HCT116 (cell line): ENCODE results near the gene ST8SIA3. TPM values are rescaled to one million over a fixed set of nuclear protein-coding genes. Genes with fewer than 3 reads are reported as not detected.

Experiments used
- ATAC-seq: fragments of 200-7000 bp; cut with Tn5 transposase; 2 replicates; pipeline ENCODE4 v1.9.1; 2020; ENCODE audit warnings: mild to moderate bottlenecking, moderate library complexity
- BruUV-seq: library from RNA; stranded (reverse); fragments of 400-500 nt; replicated peaks from 2 replicates; lab custom pipeline; 2021; lab: Mats Ljungman, UMichigan
- CTCF ChIA-PET: fragments of 300-600 bp; sonication (Branson Sonifier 250); formaldehyde crosslinking; loops from one replicate; lab custom pipeline; 2021; ENCODE audit warnings: antibody characterized with exemption; lab: Charles Lee
- POLR2A ChIA-PET: fragments of 300-600, 350-600 bp; sonication (Branson Sonifier 250); formaldehyde crosslinking; loops from one replicate; lab custom pipeline; 2021; ENCODE audit warnings: antibody characterized with exemption; lab: Charles Lee
- RAD21 ChIA-PET, 2 experiments: fragments of 300-600 bp; sonication (Branson Sonifier 250); formaldehyde crosslinking; loops; one replicate each; lab custom pipeline; 2023; ENCODE audit warnings: low total read pairs in 2 of 2; ENCODE audit not compliant: uncharacterized antibody in 2 of 2, unreplicated experiment in 2 of 2, low non-redundant PET in 1 of 2; lab: Charles Lee
- DNase-seq: peaks from one replicate; pipeline ENCODE4 v3.0.0-alpha.2; 2010; ENCODE audit warnings: low read depth, low spot score
- H2AFZ ChIP-seq: fragments of 200-600 bp; shearing (Covaris generic), sonication (generic); 2 replicates; pipeline ENCODE4 v1.6.1; 2017; ENCODE audit warnings: low read depth, mixed run types, mixed read lengths, antibody characterized with exemption, low read length; ENCODE audit not compliant: poor library complexity, severe bottlenecking
- H3K27ac ChIP-seq: 2 replicates; pipeline ENCODE4 v1.5.1; 2012; ENCODE audit warnings: low read depth, low read length
- H3K27me3 ChIP-seq: fragments of 200-600 bp; sonication (generic); 2 replicates; pipeline ENCODE4 v1.6.1; 2016; ENCODE audit warnings: mixed run types, low read length, mixed read lengths; ENCODE audit not compliant: insufficient read depth
- H3K36me3 ChIP-seq, 2 experiments: fragments of 200-500 bp in 1 of 2; fragments of 200-600 bp in 1 of 2; sonication (Bioruptor generic) in 1 of 2; sonication (generic) in 1 of 2; 2 replicates each; pipeline versions ENCODE4 v1.5.1 to v1.6.1; 2014 to 2016; ENCODE audit warnings: low read length in 2 of 2, inconsistent platforms in 1 of 2, mixed read lengths in 1 of 2, mixed run types in 1 of 2; ENCODE audit not compliant: insufficient read depth in 2 of 2, control insufficient read depth in 1 of 2
- H3K4me1 ChIP-seq, 2 experiments: fragments of 200-600 bp in 1 of 2; sonication (generic) in 1 of 2; 2 replicates each; pipeline versions ENCODE4 v1.5.1 to v1.6.1; 2012 to 2017; ENCODE audit warnings: low read length in 2 of 2, inconsistent platforms in 1 of 2, mild to moderate bottlenecking in 1 of 2, mixed read lengths in 1 of 2, mixed run types in 1 of 2, moderate library complexity in 1 of 2; ENCODE audit not compliant: insufficient read depth in 2 of 2, control insufficient read depth in 1 of 2
- H3K4me2 ChIP-seq: fragments of 200-600 bp; sonication (generic); 2 replicates; pipeline ENCODE4 v1.6.1; 2017; ENCODE audit warnings: mixed run types, low read length, mixed read lengths
- H3K4me3 ChIP-seq, 2 experiments: fragments of 200-600 bp in 1 of 2; sonication (generic) in 1 of 2; replicated peaks in 1 of 2; 2 replicates each; pipeline ENCODE4 v1.5.1; 2011 to 2016; ENCODE audit warnings: low read length in 2 of 2, control low read depth in 1 of 2, low read depth in 1 of 2, mild to moderate bottlenecking in 1 of 2, mixed read lengths in 1 of 2, mixed run types in 1 of 2
- H3K79me2 ChIP-seq: fragments of 200-600 bp; sonication (generic); 2 replicates; pipeline ENCODE4 v1.6.1; 2017; ENCODE audit warnings: mild to moderate bottlenecking, mixed run types, low read length, moderate library complexity, mixed read lengths; ENCODE audit not compliant: insufficient read depth
- H3K9ac ChIP-seq: fragments of 200-600 bp; sonication (generic); 2 replicates; pipeline ENCODE4 v1.6.1; 2016; ENCODE audit warnings: low read length, mixed read lengths
- H3K9me2 ChIP-seq: fragments of 200-600 bp; sonication (generic), shearing (Covaris generic); 2 replicates; pipeline ENCODE4 v1.6.1; 2017; ENCODE audit warnings: mixed run types, mild to moderate bottlenecking, moderate library complexity; ENCODE audit not compliant: insufficient read depth
- H3K9me3 ChIP-seq, 2 experiments: fragments of 200-500 bp in 1 of 2; fragments of 200-600 bp in 1 of 2; sonication (Bioruptor generic) in 1 of 2; sonication (generic) in 1 of 2; 2 replicates each; pipeline ENCODE4 v1.6.1; 2014 to 2017; ENCODE audit warnings: low read length in 2 of 2, mixed read lengths in 2 of 2, inconsistent platforms in 1 of 2, low read depth in 1 of 2, mild to moderate bottlenecking in 1 of 2, mixed run types in 1 of 2, moderate library complexity in 1 of 2; ENCODE audit not compliant: control insufficient read depth in 1 of 2, insufficient read depth in 1 of 2
- H4K20me1 ChIP-seq: fragments of 200-600 bp; sonication (generic), shearing (Covaris generic); 2 replicates; pipeline ENCODE4 v1.6.1; 2017; ENCODE audit warnings: mixed run types, mild to moderate bottlenecking, moderate library complexity; ENCODE audit not compliant: insufficient read depth
- ATF3 ChIP-seq: IDR thresholded peaks from 2 replicates; pipeline ENCODE4 v1.6.1; 2012
- CEBPB ChIP-seq: IDR thresholded peaks from 2 replicates; pipeline ENCODE4 v1.6.1; 2012; ENCODE audit warnings: low read depth
- CTCF ChIP-seq, 3 experiments: fragments of 200-600 bp in 1 of 3; sonication (generic) in 1 of 3; IDR thresholded peaks in 2 of 3; conservative IDR thresholded peaks in 1 of 3; 2 replicates each; pipeline ENCODE4 v1.5.1; 2012 to 2017; ENCODE audit warnings: low read depth in 2 of 3, low read length in 2 of 3, antibody characterized with exemption in 1 of 3, borderline replicate concordance in 1 of 3, control low read depth in 1 of 3, mild to moderate bottlenecking in 1 of 3, mixed read lengths in 1 of 3, mixed run types in 1 of 3, moderate library complexity in 1 of 3; ENCODE audit not compliant: insufficient read depth in 1 of 3
- EGR1 ChIP-seq: IDR thresholded peaks from 2 replicates; pipeline ENCODE4 v1.6.1; 2012; ENCODE audit warnings: low read depth
- ELF1 ChIP-seq: IDR thresholded peaks from 2 replicates; pipeline ENCODE4 v1.6.1; 2012; ENCODE audit warnings: low read depth, borderline replicate concordance
- EZH2phosphoT487 ChIP-seq: fragments of 200-600 bp; IDR thresholded peaks from 2 replicates; pipeline ENCODE4 v1.6.1; 2018; ENCODE audit warnings: antibody characterized with exemption, borderline replicate concordance
- FOSL1 ChIP-seq: IDR thresholded peaks from 2 replicates; pipeline ENCODE4 v1.6.1; 2012; ENCODE audit warnings: low read depth
- JUND ChIP-seq: IDR thresholded peaks from 2 replicates; pipeline ENCODE4 v1.6.1; 2012
- MAX ChIP-seq: IDR thresholded peaks from 2 replicates; pipeline ENCODE4 v1.6.1; 2012
- POLR2A ChIP-seq: IDR thresholded peaks from 2 replicates; pipeline ENCODE4 v1.7.0; 2011; ENCODE audit warnings: borderline replicate concordance; ENCODE audit not compliant: insufficient read depth, insufficient read length; ENCODE audit errors: extremely low read depth
- SP1 ChIP-seq: IDR thresholded peaks from 2 replicates; pipeline ENCODE4 v1.6.1; 2012; ENCODE audit warnings: low read depth
- TCF7L2 ChIP-seq: IDR thresholded peaks from 2 replicates; pipeline ENCODE4 v1.7.0; 2011; ENCODE audit warnings: borderline replicate concordance, inconsistent platforms; ENCODE audit not compliant: insufficient read depth, insufficient read length; ENCODE audit errors: extremely low read depth
- YY1 ChIP-seq: IDR thresholded peaks from 2 replicates; pipeline ENCODE4 v1.6.1; 2011; ENCODE audit warnings: low read length, low read depth, moderate library complexity, mild to moderate bottlenecking; ENCODE audit not compliant: insufficient replicate concordance; ENCODE audit errors: extremely low read depth
- intact Hi-C: fragments of 100-400 bp; cut with micrococcal nuclease; formaldehyde crosslinking; loops from 2 replicates; pipeline ENCODE4 v1.10.0; 2022
- total RNA-seq: library from RNA; stranded (reverse); gene quantifications from one replicate; pipeline ENCODE4 v1.2.1, GENCODE V29; 2021; ENCODE audit not compliant: unreplicated experiment

ST8SIA3 gene
- total RNA-seq, 1 experiment from 2014 or later: not detected

GRCh38 chr18:57311472-57311871, 40.9 kb upstream of the ST8SIA3 start:
- ATAC-seq (no peak), DNase-seq (no peak)
- Histone ChIP-seq H3K9ac (no peak overlapping the region), H3K27ac (no peak overlapping the region), H3K27me3 (peaks cover 39% of the 10 kb centered on the region), H3K4me2 (no peak overlapping the region), H3K9me3 (no peaks in the 10 kb centered on the region), H3K4me3 (no peak overlapping the region), H3K9me2 (no peaks in the 10 kb centered on the region), H2AFZ (no peak overlapping the region), H3K36me3 (no peaks in the 10 kb centered on the region), H4K20me1 (no peaks in the 10 kb centered on the region), H3K79me2 (no peaks in the 10 kb centered on the region), H3K4me1 (no peaks in the 10 kb centered on the region)
- ChIA-PET RAD21 (no interaction called here), POLR2A (no interaction called here), CTCF (no interaction called here)
- TF ChIP-seq CEBPB (no peak), ATF3 (no peak), SP1 (no peak), CTCF (IDR thresholded peaks at IDR 0.05 in 2 of 3, conservative IDR thresholded peaks at IDR 0.05 in 1 of 3; ENCODE audit: borderline replicate concordance in 1 of 3, insufficient read depth in 1 of 3, low read depth in 2 of 3, low read length in 2 of 3) (no peak), JUND (no peak), MAX (no peak), ELF1 (no peak), YY1 (no peak), TCF7L2 (no peak), POLR2A (no peak), FOSL1 (no peak), EZH2phosphoT487 (no peak), EGR1 (no peak)
- intact Hi-C loops: no loop called here
- BruUV-seq: no TSS peak
